Activated CD4-positive, alpha-beta memory T cell treated with anti-CD3 and anti-CD28 coated beads for 36 hours (primary cell): Measurements from ENCODE around the gene L3MBTL1. TPM values are rescaled to one million over a fixed set of nuclear protein-coding genes. Genes with fewer than 3 reads are reported as not detected.
A peak's percentile ranks its signal among the peaks of the same experiment; 100 is the strongest.
"Not testable (repeated sequence)": the region's sequence is repeated elsewhere in the genome, so short reads cannot be mapped to it uniquely, and the experiment has no call there.

Source experiments
- CTCF ChIA-PET: fragments of 350-600 bp; sonication (Branson Sonifier 250); formaldehyde crosslinking; loops from one replicate; lab custom pipeline; 2021; ENCODE audit warnings: antibody characterized with exemption, inconsistent platforms; lab: Charles Lee
- POLR2A ChIA-PET: fragments of 350-600 bp; sonication (Branson Sonifier 250); formaldehyde crosslinking; loops from one replicate; lab custom pipeline; 2021; ENCODE audit warnings: antibody characterized with exemption; lab: Charles Lee
- DNase-seq: peaks from one replicate; pipeline ENCODE4 v3.0.0-alpha.2; 2020
- H3K27ac Mint-ChIP-seq: one replicate; pipeline ENCODE4 v1.8.0; 2021; ENCODE audit warnings: mixed read lengths
- H3K27me3 Mint-ChIP-seq: one replicate; pipeline ENCODE4 v1.8.0; 2021; ENCODE audit warnings: mixed read lengths
- H3K36me3 Mint-ChIP-seq: one replicate; pipeline ENCODE4 v1.8.0; 2021; ENCODE audit warnings: mixed read lengths
- H3K4me1 Mint-ChIP-seq: one replicate; pipeline ENCODE4 v1.8.0; 2021; ENCODE audit warnings: low read depth, mixed read lengths
- H3K4me3 Mint-ChIP-seq: one replicate; pipeline ENCODE4 v1.8.0; 2021; ENCODE audit warnings: mild to moderate bottlenecking, mixed read lengths
- H3K9me3 Mint-ChIP-seq: one replicate; pipeline ENCODE4 v1.8.0; 2021; ENCODE audit warnings: mixed read lengths
- intact Hi-C: fragments of 100-400 bp; cut with micrococcal nuclease; formaldehyde crosslinking; loops from one replicate; pipeline ENCODE4 v1.15.1; 2023
- total RNA-seq, 2 experiments: library from RNA; stranded (reverse); gene quantifications; one replicate each; pipeline ENCODE4 v1.2.3, GENCODE V29; 2021

Gene L3MBTL1
- total RNA-seq, 2 experiments from 2014 or later = 6.5 to 7.7 TPM

DNA sequence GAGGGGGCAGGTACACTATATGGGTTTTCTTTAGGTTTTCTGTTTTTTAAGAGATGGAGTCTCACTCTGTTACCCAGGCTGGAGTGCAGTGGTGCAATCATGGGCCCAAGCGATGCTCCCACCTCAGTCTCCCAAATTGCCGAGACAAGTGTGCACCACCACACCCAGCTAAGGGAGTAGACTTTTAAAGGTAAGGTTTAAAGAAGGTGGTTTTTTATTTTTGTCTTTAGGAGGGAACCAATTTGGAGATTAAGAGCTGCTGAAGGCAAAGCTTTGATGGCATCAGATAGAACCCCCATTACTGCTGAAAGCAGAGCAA, 41.9 kb upstream of the L3MBTL1 start:
- H3K27me3 Mint-ChIP-seq = no peaks in the 10 kb centered on the region
- H3K9me3 Mint-ChIP-seq = no peaks in the 10 kb centered on the region
- DNase-seq = no peak
- peaks cover 27% of the 10 kb centered on the region for H3K4me1 Mint-ChIP-seq
- peaks cover 57% of the 10 kb centered on the region for H3K36me3 Mint-ChIP-seq
- CTCF ChIA-PET = interaction anchor here (1.4 kb wide), 1 partner anchor 724 kb away, joined by 3 read pairs; no protein-coding TSS in a partner anchor
- no peak overlapping the region for H3K27ac Mint-ChIP-seq
- POLR2A ChIA-PET = no interaction called here
- intact Hi-C loops = no loop called here
- H3K4me3 Mint-ChIP-seq = no peak overlapping the region

DNA sequence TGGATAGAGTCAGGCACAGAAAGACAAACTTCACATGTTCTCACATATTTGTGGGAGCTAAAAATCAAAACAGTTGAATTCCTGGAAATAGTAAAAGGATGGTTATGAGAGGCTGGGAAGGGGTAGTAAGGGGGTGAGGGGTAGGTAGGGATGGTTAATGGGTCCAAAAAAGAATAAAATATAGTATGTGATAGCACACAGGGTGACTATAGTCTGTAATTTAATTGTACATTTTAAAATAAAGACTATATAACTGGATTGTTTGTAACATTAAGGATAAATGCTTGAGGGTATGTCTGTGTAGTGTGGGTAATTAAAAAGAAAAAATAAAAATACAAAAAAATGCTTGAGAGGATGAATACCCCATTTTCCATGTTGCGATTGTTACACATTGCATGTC, 39.9 kb upstream of the L3MBTL1 start:
- no peaks in the 10 kb centered on the region for H3K9me3 Mint-ChIP-seq
- POLR2A ChIA-PET = no interaction called here
- H3K4me3 Mint-ChIP-seq = no peak overlapping the region
- intact Hi-C loops = no loop called here
- H3K36me3 Mint-ChIP-seq = peaks cover 41% of the 10 kb centered on the region
- H3K4me1 Mint-ChIP-seq = peaks cover 12% of the 10 kb centered on the region
- H3K27me3 Mint-ChIP-seq = no peaks in the 10 kb centered on the region
- DNase-seq = no peak
- no peak overlapping the region for H3K27ac Mint-ChIP-seq
- CTCF ChIA-PET = no interaction called here

DNA sequence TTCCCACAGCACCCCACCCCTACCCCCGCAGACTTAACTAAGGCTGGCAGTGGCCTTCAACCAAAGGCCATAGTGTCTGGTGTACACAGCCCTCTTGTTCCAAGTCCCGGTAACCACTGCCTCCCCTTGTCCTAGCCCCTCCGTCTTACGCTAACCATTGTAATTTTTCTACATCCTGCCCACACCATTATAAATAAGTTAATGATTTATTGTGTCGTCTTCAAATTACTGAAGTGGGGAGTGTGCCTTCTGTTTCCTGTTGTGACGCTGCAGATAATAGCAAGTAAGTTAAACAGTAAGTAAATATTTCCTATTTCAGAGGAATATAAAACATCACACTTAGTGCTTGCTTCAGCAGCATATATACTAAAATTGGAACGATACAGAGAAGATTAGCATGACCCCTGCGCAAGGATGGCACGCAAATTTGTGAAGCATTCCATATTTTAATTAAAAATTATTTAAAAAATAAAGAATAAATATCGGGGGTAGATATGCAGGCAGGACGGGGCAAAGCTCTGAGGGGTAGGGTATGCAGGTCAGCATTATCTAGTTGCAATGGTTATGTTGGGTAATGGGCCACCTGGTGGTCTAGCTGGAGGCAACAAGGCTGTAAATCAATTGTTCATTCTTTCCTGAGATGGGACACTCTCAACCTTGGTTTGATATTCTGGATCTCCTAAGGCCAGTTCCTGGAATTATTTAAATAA, 34.7 kb upstream of the L3MBTL1 start:
- DNase-seq = no peak
- POLR2A ChIA-PET = no interaction called here
- Mint-ChIP-seq H3K27ac (no peak overlapping the region), H3K4me3 (no peak overlapping the region), H3K27me3 (no peaks in the 10 kb centered on the region), H3K9me3 (no peaks in the 10 kb centered on the region), H3K36me3 (peaks cover 8% of the 10 kb centered on the region), H3K4me1 (no peaks in the 10 kb centered on the region)
- CTCF ChIA-PET = no interaction called here
- intact Hi-C loops = no loop called here

DNA sequence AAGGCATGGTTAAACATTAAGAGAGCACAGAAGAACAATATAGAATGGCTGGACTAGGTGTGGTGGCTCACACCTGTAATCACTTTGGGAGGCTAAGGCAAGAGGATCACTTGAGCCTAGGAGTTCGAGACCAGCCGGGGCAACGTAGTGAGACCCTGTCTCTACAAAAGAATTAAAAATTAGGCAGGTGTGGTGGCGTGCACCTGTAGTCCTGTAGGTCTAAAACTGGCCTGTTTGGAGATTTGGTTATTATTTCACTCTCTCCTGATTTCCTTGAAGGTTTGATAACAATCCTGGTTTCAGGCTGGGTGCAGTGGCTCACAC, 34.2 kb upstream of the L3MBTL1 start:
- Mint-ChIP-seq H3K27ac (no peak overlapping the region), H3K4me1 (no peaks in the 10 kb centered on the region), H3K9me3 (no peaks in the 10 kb centered on the region), H3K36me3 (peaks cover 8% of the 10 kb centered on the region), H3K27me3 (no peaks in the 10 kb centered on the region), H3K4me3 (no peak overlapping the region)
- ChIA-PET CTCF (no interaction called here), POLR2A (no interaction called here)
- DNase-seq = no peak
- intact Hi-C loops = no loop called here

DNA sequence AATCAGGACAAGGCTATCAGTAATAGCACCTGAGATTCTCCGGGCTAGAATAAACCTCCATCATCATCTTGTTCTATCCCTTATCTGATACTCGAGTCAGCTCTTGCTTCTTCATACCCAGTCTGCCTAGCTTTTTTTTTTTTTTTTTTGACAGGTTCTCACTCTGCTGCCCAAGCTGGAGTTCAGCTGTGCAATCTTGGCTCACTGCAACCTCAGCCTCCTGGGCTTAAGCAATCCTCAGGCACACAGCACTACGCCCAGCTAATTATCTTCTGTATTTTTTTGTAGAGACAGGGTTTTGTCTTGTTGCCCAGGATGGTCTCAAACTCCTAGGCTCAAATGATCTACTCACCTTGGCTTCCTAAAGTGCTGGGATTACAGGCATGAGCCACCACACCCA, 30.3 kb upstream of the L3MBTL1 start:
- Mint-ChIP-seq H3K9me3 (no peaks in the 10 kb centered on the region), H3K36me3 (peaks cover 2% of the 10 kb centered on the region), H3K27ac (no peak overlapping the region), H3K27me3 (no peaks in the 10 kb centered on the region), H3K4me1 (no peaks in the 10 kb centered on the region), H3K4me3 (no peak overlapping the region)
- no peak for DNase-seq
- ChIA-PET POLR2A (no interaction called here), CTCF (interaction anchor here (1.1 kb wide), 1 partner anchor 13 kb away, joined by 3 read pairs; no protein-coding TSS in a partner anchor)
- intact Hi-C loops = no loop called here

DNA sequence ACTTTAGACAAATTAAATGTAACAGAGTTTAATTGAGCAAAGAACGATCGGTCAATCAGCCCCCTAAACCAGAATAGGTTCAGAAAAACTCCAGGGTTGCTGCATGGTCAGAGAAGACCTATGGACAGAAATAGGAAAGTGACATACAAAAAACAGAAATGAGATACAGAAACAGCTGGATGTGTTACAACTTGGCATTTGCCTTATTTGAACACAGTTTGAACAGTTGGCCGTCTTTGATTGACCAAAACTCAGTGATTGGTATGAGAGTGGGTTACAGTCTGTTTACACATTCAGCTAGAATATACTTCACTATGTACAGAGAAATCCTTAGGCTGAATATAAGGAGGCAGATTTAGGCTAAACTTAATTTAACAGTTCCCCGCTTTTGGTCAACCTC, 29.9 kb upstream of the L3MBTL1 start:
- intact Hi-C loops = no loop called here
- Mint-ChIP-seq H3K27me3 (no peaks in the 10 kb centered on the region), H3K27ac (no peak overlapping the region)

DNA sequence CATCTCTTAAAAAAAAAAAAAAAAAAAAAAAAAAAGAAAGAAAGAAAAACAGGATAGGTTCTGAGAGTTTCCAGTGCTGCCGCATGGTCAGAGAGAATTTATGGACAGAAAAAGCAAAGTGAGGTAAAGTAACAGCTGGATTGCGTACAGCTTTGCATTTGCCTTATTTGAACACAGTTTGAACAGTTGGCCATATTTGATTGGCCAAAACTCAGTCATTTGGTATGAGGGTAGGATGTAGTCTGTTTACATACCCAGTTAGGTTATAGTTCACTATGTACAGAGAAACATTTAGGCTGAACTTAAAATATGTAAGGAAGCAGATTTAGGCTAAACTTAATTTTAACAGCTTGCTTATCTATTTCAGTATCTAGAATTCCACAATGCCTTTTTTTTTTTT, 17.5 kb upstream of the L3MBTL1 start:
- no peak for DNase-seq
- peaks cover 10% of the 10 kb centered on the region for H3K27me3 Mint-ChIP-seq
- intact Hi-C loops = no loop called here
- H3K27ac Mint-ChIP-seq = no peak overlapping the region
- POLR2A ChIA-PET = interaction anchor here (1.0 kb wide), 1 partner anchor 33 kb away, joined by 3 read pairs; no protein-coding TSS in a partner anchor
- peaks cover 5% of the 10 kb centered on the region for H3K4me1 Mint-ChIP-seq
- H3K4me3 Mint-ChIP-seq = no peak overlapping the region
- CTCF ChIA-PET = interaction anchor here (0.9 to 1.2 kb wide), 2 partner anchors 12 to 48 kb away, joined by 3 read pairs; no protein-coding TSS in a partner anchor
- peaks cover 18% of the 10 kb centered on the region for H3K9me3 Mint-ChIP-seq
- peaks cover 6% of the 10 kb centered on the region for H3K36me3 Mint-ChIP-seq

More for the DNA sequence above, 29.9 kb upstream of the L3MBTL1 start:
- H3K36me3 Mint-ChIP-seq = peaks cover 2% of the 10 kb centered on the region
- H3K9me3 Mint-ChIP-seq = no peaks in the 10 kb centered on the region
- ChIA-PET POLR2A (no interaction called here), CTCF (interaction anchor here (1.1 kb wide), 1 partner anchor 12 kb away, joined by 3 read pairs; no protein-coding TSS in a partner anchor)
- no peak overlapping the region for H3K4me3 Mint-ChIP-seq
- H3K4me1 Mint-ChIP-seq = no peaks in the 10 kb centered on the region
- DNase-seq = no peak

DNA sequence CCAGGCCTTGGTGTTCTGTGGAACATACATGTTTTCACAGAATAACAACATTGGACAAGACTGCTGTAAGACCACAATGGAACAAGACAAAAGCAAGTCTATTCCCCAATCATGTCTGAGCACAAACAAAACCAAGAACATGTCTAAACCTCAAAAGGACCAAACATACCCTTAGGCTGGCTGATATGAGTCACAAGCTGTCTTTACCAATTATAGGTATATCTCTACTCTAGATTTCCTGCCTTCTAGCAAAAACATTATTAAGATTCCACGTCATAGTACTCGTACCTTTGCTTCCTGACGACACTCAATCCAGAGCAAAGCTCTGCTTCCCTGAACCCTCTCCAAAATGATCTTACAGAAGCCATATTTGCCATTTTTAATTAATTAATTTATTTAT, 15.4 kb upstream of the L3MBTL1 start:
- intact Hi-C loops = loop anchor here (1.0 kb wide), 1 partner anchor 35 kb away; the partner anchor contains the start of gene SRSF6
- CTCF ChIA-PET = no interaction called here
- H3K36me3 Mint-ChIP-seq = peaks cover 6% of the 10 kb centered on the region
- H3K4me1 Mint-ChIP-seq = peaks cover 5% of the 10 kb centered on the region
- peaks cover 10% of the 10 kb centered on the region for H3K27me3 Mint-ChIP-seq
- no peak for DNase-seq
- H3K27ac Mint-ChIP-seq = peak overlapping the region; percentile 23
- POLR2A ChIA-PET = no interaction called here
- no peak overlapping the region for H3K4me3 Mint-ChIP-seq
- peaks cover 9% of the 10 kb centered on the region for H3K9me3 Mint-ChIP-seq

DNA sequence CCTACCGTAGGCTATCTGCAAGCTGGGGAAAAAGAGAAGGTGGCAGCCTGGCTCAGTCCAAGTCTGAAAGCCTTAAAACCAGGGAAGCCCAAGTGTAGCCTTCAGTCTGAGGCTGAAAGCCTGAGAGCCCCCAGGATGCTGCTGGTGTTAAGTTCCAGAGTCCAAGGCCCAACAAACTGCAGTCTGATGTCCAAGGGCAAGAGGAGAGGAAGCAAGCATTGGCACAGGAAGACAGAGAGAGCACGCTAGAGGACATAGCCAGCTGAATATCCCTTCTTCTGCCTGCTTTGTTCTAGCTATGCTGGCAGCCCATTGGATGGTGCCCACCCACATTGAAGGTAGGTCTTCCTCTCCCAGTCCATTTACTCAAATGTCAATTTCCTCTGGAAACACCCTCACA, 12.1 kb upstream of the L3MBTL1 start:
- no peak overlapping the region for H3K4me3 Mint-ChIP-seq
- CTCF ChIA-PET = no interaction called here
- POLR2A ChIA-PET = no interaction called here
- H3K27ac Mint-ChIP-seq = no peak overlapping the region
- H3K36me3 Mint-ChIP-seq = peaks cover 2% of the 10 kb centered on the region
- intact Hi-C loops = no loop called here
- H3K4me1 Mint-ChIP-seq = peaks cover 5% of the 10 kb centered on the region
- no peak for DNase-seq
- peaks cover 5% of the 10 kb centered on the region for H3K27me3 Mint-ChIP-seq
- peaks cover 2% of the 10 kb centered on the region for H3K9me3 Mint-ChIP-seq

DNA sequence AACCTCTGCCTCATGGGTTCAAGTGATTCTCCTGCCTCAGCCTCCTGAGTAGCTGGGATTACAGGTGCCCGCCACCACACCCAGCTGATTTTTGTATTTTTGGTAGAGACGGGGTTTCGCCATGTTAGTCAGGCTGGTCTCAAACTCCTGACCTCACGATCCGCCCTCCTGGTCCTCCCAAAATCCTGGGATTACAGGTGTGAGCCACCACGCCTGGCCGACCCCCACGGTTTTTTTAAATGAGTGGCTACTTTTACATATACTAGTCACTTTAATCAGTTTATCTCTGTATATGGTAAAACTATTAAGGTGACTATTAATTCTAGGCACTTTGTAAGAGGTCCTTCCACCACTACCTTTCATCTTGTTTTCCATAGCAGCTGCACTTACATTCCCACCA, 5.5 kb upstream of the L3MBTL1 start:
- CTCF ChIA-PET, DNase-seq, H3K27ac Mint-ChIP-seq, intact Hi-C loops, POLR2A ChIA-PET, H3K4me1 Mint-ChIP-seq, H3K36me3 Mint-ChIP-seq, H3K9me3 Mint-ChIP-seq, H3K4me3 Mint-ChIP-seq: not testable (repeated sequence)
- peaks cover 19% of the 10 kb centered on the region for H3K27me3 Mint-ChIP-seq

DNA sequence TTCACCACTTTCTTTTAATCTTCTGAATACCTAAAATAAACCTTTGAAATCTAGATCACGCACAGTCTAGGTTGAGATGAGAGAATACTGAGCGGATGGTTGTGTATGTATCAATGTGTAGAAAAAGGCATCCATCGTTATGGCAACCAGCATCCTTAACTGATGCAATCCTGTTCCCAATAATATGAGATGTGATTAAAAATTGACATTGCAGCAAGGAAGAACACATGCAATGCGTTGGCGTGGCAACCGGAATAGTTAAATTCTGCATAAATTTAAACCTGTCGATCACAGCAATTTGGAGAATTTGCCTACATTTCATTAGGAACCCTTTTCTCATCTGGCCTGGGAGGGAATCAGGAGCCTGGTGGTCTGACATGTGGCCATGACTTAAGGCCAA, 1.3 kb upstream of the L3MBTL1 start:
- intact Hi-C loops = no loop called here
- POLR2A ChIA-PET = no interaction called here

DNA sequence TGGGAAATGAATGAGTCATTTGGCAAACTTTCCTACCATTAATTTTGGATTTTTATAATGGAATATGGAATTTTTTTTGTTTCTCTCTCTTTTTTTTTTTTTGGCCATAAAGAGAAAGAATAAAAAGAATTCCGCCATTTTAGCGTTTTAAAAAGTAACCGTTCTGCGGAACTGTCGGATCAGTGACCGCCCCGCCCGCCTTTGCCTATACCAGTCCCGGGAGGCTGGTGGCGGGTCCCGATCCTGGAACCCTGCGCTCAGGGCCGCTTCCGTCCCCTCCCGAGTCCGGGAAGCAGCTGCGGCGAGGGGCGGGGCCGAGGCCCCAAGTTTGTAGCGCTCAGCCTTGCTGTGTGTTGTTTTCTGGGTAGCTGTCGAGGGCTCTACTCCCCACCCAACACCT, 609 bp downstream of the L3MBTL1 start:
- ChIA-PET POLR2A (interaction anchor here (1.0 kb wide), 1 partner anchor 51 kb away, joined by 3 read pairs; no protein-coding TSS in a partner anchor), CTCF (no interaction called here)
- H3K27me3 Mint-ChIP-seq = peaks cover 35% of the 10 kb centered on the region
- no peaks in the 10 kb centered on the region for H3K9me3 Mint-ChIP-seq
- no peaks in the 10 kb centered on the region for H3K36me3 Mint-ChIP-seq
- DNase-seq = peak; percentile 15
- H3K27ac Mint-ChIP-seq = no peak overlapping the region
- H3K4me1 Mint-ChIP-seq = peaks cover 4% of the 10 kb centered on the region
- peak overlapping the region; percentile 63 for H3K4me3 Mint-ChIP-seq
- intact Hi-C loops = no loop called here

More for the DNA sequence above, 1.3 kb upstream of the L3MBTL1 start:
- Mint-ChIP-seq H3K27ac (no peak overlapping the region), H3K9me3 (no peaks in the 10 kb centered on the region), H3K4me3 (no peak overlapping the region), H3K27me3 (peaks cover 35% of the 10 kb centered on the region), H3K4me1 (peaks cover 4% of the 10 kb centered on the region), H3K36me3 (no peaks in the 10 kb centered on the region)
- CTCF ChIA-PET = interaction anchor here (1.6 kb wide), 1 partner anchor 32 kb away, joined by 3 read pairs; no protein-coding TSS in a partner anchor
- no peak for DNase-seq

DNA sequence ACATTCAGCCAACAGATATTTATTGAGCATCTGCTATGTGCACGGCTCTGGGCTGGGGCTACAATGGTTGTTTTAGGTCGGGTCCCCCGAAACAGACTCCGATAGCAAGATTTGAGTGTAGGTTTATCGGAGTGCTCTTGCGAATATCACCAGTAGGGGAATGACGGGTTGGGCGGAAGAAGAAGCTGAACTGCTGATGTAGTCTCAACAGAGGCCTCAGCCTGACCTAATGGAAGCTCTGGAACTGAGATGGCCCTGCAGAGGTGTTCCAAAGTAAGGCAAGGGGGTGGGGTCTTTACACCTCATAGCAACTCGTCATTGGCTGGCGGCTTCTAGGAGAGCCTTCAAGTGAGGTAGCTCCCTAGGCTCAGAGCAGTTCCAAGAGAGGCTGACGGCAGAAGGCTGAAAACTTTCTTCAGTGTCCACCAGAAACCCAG, 1.1 kb downstream of the L3MBTL1 start:
- H3K27me3 Mint-ChIP-seq = peaks cover 35% of the 10 kb centered on the region
- peak overlapping the region; percentile 63 for H3K4me3 Mint-ChIP-seq

More for the DNA sequence above, 1.1 kb downstream of the L3MBTL1 start:
- POLR2A ChIA-PET = interaction anchor here (1.0 kb wide), 1 partner anchor 51 kb away, joined by 3 read pairs; no protein-coding TSS in a partner anchor
- DNase-seq = no peak
- intact Hi-C loops = no loop called here
- H3K4me1 Mint-ChIP-seq = peaks cover 4% of the 10 kb centered on the region
- H3K36me3 Mint-ChIP-seq = no peaks in the 10 kb centered on the region
- CTCF ChIA-PET = no interaction called here
- H3K9me3 Mint-ChIP-seq = no peaks in the 10 kb centered on the region
- H3K27ac Mint-ChIP-seq = no peak overlapping the region
